GM18870 (cell line): ENCODE measurements around the gene LMBR1L.

Experiments
- ATAC-seq: cut with Tn5 transposase; IDR thresholded peaks from one replicate; pipeline ENCODE4 v1.9.1; 2021; ENCODE audit warnings: moderate library complexity; ENCODE audit not compliant: unreplicated experiment

The LMBR1L gene

GRCh38 chr12:49121047-49121696 is 10.5 kb upstream of the LMBR1L start:
- no peak for ATAC-seq

DNA sequence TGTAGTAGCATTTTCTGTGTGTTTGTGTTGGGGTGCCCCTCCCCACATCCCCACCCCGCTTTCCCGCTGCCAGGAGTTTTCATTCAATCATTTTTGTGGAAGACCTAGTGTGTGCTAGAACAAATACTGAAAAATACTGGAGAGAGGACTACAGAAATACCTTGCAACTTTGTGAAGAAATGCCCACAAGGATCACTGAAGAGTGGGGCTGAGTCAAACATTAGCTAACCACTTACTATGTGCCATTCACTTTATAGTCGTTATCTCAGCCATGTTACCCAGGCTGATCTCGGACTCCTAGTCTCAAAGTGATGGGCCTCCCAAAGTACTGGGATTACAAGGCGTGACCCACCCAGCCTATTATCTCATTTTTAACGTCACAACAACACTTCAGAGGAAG is 559 bp upstream of the LMBR1L start:
- no peak for ATAC-seq

DNA sequence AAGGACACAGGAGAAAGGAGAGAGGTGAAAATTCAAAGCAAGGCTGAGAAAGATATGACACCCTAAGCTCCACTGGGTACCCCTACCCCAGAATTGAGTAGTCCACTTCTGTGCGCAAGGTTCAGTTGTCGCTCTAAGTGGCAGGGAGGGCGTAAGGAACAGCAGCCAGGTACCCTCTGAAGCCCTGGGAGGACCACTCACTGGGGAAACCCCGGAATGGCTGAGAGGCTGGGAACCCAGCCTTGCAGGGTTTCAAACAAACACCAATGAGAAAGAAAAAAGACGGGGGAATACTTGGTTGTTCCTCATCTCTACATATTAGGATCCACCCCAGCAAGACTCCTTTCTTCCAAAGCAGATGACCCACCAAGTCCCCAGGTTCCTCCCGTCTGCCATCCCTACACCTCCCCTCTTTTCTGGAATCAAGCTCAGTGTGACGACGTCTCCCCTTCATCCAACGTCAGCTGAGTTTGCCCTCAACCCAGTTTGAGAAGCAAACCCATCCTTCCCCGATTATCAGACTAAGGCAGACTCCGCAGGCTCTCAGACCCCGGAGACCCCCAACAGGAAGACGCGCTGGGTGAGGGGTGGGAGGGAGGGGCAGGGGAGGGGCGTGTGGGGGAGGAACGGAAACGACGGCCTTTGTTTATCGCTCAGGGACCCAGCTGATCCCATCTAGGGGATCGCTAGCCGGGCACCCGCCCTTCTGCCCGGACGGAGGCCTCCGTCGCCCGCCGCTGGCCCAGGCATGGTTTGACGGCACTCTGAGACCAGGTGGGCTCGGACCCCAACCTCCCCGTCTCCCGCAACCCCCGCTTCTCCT is 795 bp downstream of the LMBR1L start:
- no peak for ATAC-seq

DNA sequence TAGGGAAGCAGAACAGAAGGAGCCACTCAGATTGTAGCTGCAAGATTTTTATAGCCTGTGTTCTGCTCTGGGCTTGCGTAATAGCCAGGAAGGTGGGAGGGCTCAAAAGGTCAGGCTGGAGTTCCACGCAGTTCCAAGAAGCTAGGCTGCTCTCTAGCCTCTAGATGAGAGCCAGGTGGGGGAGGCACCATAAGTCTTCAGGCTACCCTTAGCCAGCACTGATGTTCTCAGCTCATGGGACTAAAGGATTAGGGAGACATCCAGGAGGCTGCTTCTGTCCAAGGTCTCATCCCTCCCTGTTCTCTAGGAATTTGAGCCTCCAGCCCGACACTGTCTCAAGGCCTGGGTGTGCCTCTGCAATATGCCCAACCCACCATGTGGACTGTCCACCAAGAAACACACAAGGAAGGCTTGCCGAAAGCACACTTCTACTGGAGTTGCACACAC is 1.7 kb downstream of the LMBR1L start:
- ATAC-seq: no peak

DNA sequence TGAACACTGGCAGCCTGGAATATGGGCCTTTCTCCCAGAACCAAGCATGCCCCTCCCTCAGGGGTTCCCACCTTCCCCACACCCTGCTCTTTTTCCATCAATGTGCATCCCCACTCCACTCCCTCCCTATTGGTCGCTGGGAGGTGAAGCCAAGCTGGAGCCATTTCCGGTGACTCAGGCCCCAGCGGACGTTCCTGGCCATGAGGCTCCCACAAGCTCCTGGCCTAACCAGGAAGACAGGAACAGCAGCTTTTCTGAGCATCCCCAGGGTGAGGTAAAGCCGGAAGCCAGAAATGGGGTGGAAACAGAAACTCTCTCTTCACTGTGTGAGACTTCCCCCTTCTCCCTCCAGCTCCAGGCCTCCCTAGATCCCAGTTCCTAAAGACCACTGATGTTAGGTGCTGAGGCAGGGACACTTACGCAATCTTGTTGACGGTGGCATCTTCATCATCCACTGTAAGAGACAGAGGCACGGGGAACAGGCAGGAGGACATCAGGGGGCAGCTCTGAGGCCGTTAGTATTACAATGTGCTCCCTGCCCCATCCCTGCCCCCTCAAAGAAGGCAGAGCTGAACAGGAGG is 5.1 kb downstream of the LMBR1L start:
- no peak for ATAC-seq

- ATAC-seq: no peak
Measured at GRCh38 chr12:49104822-49105221, 5.8 kb downstream of the LMBR1L start.

DNA sequence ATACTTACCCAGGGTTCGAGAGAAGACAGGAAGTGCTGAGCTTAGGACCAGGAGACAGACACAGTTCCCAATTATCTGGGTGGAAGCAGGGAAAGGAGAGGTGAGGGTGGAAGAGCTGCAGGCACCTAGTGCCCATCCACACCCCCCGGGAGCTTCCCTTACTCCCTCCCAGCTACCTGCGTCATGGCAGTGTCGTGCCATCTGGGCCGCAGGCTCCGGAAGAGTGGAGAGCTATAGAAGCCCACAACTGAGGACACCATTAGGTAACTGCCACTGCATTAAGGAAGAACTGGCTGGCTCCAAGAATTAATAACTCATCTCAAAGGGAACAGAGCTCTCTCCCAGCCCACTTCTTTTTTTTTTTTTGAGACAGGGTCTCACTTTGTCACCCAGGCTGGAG is 10.3 kb downstream of the LMBR1L start:
- no peak for ATAC-seq

GRCh38 chr12:49098703-49099102 is 11.9 kb downstream of the LMBR1L start:
- no peak for ATAC-seq

GRCh38 chr12:49098035-49098451 is 12.6 kb downstream of the LMBR1L start:
- no peak for ATAC-seq

- no peak for ATAC-seq
Measured at GRCh38 chr12:49097381-49097780, 13.3 kb downstream of the LMBR1L start.

GRCh38 chr12:49094975-49095365 is 15.7 kb downstream of the LMBR1L start:
- ATAC-seq: no peak

DNA sequence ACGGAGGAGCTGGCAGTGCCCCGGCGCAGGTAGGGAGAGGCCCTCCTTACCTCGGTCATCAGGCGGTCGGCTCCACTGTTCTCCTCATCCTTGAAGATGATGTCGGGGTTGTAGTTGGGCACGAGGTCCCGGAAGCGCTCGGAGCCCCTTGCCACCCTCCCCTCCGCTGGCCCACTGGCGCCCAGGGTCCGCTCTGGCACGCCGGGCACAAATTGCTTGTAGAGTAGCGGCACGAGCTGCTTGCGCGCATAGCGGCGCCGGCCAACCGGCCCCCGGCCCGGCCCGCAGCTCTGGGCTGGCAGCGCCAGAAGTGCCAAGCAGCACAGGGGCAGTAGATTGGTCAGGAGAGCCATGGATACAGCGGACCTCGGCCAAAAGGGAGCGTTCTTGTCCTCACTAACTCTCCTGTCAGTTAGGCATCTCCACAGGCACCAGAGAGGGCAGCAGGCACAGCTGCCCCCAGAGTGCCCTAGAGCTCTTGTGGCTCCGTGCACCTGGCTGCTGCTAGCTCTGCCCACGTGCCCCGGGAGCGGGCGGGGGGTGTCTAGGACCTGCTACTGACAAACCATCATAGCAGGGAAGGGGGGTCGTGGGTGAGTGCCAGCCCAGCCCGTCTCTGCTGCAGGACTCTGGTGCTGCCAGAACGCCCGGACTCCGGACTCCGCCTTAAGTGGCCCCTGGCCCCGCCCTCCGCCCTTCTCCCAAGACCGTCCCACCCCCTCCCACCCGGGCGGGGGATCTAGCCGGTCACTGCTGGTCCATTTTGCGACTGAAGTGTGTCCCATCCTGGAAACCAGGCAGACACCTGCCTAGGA is 16.3 kb downstream of the LMBR1L start, which contains the start of gene DHH:
DHH (minus strand) TSS at position 642 of the 815 bp plus-strand sequence; CDS start at position 353, 289 bp downstream.
- ATAC-seq: no peak

- ATAC-seq: no peak
Measured at GRCh38 chr12:49093792-49094159, 16.9 kb downstream of the LMBR1L start.

DNA sequence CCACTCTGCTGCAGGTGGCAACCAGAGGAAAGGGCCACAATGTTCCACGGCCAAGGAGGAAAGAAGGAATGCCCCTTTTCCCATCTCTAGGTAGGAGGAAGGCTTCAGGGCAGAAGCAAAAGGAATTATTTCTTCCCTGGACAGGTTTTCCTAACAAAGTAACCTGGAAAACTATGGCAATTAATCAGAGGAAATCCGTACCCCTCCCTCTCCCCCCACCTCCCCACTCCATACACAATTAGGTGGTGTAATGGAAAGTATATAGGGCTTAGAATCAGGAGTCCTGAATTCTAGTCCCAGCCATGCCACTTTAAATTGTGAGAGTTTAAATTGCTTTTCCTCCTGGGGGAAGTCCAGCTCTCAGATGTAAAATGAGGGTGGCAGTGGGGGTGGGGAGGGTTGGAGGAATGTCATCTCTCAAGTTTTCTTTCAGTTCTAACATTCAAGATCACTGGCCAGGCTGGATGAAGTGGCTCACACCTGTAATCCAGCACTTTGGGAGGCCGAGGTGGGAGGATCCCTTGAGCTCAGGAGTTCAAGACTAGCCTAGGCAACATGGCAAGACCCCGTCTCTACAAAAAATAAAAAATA is 17.7 kb downstream of the LMBR1L start:
- ATAC-seq: no peak

- ATAC-seq: no peak
Measured at GRCh38 chr12:49092086-49092815, 18.4 kb downstream of the LMBR1L start.

DNA sequence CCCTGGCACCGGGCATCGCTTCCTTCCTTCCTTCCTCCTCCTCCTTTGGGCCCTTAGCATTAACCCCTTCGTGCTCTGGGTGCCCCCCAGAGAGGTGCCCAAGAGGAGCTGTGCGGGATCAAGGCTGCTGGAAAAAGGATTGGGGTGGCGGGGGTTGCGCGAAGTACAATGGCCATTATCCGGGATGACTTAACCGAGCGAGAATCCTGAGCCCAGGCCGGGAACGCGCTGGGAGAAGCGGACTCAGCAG is 18.9 kb downstream of the LMBR1L start:
- ATAC-seq: no peak

DNA sequence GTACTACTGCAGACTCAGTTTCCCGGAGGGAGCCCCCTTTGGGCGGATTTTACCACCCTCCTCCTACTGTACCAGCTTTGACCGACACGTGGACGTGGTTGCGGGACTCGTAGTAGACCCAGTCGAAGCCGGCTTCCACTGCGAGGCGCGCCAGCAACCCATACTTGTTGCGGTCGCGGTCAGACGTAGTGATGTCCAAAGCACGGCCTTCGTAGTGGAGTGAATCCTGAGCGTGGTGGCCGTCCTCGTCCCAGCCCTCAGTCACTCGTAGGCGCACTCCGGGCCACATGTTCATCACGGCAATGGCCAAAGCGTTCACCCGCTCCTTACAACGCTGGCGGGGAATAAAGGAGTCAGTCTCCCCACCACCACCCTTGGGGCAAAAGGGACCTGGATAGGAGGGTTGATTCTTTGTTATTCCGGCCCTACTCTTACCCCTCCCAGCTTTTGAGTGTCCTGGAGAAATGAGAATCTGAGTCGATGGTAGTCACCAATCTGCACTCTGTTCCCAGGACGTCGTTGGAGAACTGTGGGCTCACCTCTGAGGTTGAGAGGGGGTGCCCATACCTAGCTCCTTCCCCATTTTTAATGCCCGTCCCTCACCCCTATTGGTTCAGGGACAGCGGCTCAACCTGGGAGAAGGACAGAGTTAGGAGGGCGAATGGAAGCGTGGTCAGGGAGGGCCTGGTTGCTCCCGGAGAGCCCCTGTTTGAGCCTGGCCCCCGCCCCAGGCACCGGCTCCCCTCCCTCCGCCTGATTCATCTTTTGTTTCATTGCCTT is 19.4 kb downstream of the LMBR1L start:
- no peak for ATAC-seq

DNA sequence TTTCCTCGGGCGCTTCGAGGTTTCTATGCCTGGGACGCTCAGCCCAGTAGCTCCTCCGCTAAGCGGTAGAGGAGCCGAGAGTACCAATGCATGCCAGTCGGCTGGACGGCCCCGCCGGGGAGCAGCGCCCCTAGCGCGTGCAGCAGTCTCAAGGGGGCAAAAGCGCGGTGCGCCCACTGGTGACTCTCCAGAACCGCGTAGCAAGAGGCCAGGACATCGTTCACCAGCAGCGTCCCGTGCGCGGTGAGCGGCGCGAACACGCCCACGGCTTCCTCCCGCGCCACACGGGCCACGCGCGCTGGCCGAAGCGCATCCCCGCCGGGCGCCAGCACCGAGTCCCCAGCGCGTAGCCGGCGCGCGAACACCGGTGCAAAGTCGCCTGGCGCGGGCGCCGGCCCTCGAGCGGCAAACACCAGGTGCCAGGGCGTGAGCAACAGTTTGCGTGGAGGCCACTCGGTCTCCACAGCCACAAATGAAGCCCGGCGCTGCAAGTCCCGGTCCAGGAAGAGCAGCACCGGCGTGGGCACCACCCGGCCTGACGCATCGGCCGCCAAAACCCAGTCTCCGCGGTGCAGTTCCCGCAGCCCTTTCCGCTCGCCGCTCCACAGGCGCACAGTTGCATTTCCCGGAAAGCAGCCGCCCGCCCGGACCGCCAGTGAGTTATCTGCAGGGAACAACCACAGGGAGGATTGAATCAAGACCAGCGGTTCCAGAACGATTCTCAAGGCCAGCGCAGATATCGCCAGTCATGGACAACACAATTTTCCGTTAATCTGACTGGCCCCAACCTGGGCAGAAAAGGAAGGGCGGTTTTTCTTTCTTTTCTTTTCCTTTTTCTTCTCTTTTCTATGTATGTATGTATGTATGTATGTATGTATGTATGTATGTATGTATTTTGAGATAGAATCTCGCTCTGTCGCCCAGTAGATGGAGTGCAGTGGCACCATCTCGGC is 20.6 kb downstream of the LMBR1L start:
- no peak for ATAC-seq

DNA sequence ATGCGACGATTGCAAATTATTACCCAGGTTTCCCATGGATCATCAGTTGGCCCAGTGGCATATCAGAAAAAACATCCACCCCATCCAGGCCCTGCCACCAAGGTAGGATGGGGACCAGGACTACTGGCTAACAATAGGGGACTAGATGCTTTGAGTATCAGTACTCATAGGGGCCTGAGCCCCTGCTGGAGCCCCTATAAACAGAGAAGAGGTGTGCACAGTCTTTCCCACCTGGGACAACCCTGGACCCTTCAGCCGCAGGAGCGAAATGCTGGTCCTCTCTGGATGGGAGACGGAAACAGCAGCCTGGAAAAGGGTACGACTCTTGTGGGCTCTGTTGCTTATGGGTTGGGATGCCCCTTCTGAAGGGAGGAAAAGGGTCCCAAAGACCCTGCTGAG is 21.7 kb downstream of the LMBR1L start:
- ATAC-seq: no peak
